WTC11 (cell line): Measurements from ENCODE around the gene B4GALT6. TPM values are rescaled to one million over a fixed set of nuclear protein-coding genes. Genes with fewer than 3 reads are reported as not detected.

Source experiments
- ATAC-seq: fragments of 200-7000 bp; cut with Tn5 transposase; 2 replicates; pipeline ENCODE4 v1.10.0; 2021; ENCODE audit warnings: mild to moderate bottlenecking, moderate library complexity
- CTCF ChIA-PET: fragments of 300-600 bp; sonication (Branson Sonifier 250); formaldehyde crosslinking; loops from one replicate; lab custom pipeline; 2021; ENCODE audit warnings: antibody characterized with exemption; lab: Charles Lee
- POLR2A ChIA-PET: fragments of 350-600 bp; sonication (Branson Sonifier 250); formaldehyde crosslinking; loops from one replicate; lab custom pipeline; 2021; ENCODE audit warnings: antibody characterized with exemption; lab: Charles Lee
- DNase-seq: peaks from one replicate; pipeline ENCODE4 v3.0.0; 2021; ENCODE audit warnings: low spot score
- H3K27ac Mint-ChIP-seq: 2 replicates; pipeline ENCODE4 v1.8.0; 2021; ENCODE audit warnings: mixed read lengths
- H3K27me3 Mint-ChIP-seq: 2 replicates; pipeline ENCODE4 v1.8.0; 2021; ENCODE audit warnings: low read depth, mild to moderate bottlenecking, moderate library complexity, mixed read lengths
- H3K36me3 Mint-ChIP-seq: 2 replicates; pipeline ENCODE4 v1.8.0; 2021; ENCODE audit warnings: mixed read lengths
- H3K4me1 Mint-ChIP-seq: 2 replicates; pipeline ENCODE4 v1.8.0; 2022; ENCODE audit warnings: mixed read lengths
- H3K4me3 Mint-ChIP-seq: 2 replicates; pipeline ENCODE4 v1.8.0; 2021; ENCODE audit warnings: mild to moderate bottlenecking, moderate library complexity, mixed read lengths
- H3K9me3 Mint-ChIP-seq: 2 replicates; pipeline ENCODE4 v1.8.0; 2021; ENCODE audit warnings: mixed read lengths
- AR ChIP-seq: fragments of 250-450 bp; sonication (Bioruptor Pico); IDR thresholded peaks from 2 replicates; pipeline ENCODE4 v1.9.0; 2021; ENCODE audit warnings: mild to moderate bottlenecking
- ARID4B ChIP-seq: sonication (generic); formaldehyde crosslinking; IDR thresholded peaks from 2 replicates; pipeline ENCODE4 v1.8.0; 2023; ENCODE audit warnings: missing genetic modification reagents, mild to moderate bottlenecking, borderline replicate concordance
- ATF2 ChIP-seq: sonication (generic); formaldehyde crosslinking; IDR thresholded peaks from 2 replicates; pipeline ENCODE4 v1.8.1; 2022; ENCODE audit warnings: low read depth, missing genetic modification reagents, borderline replicate concordance
- ATF3 ChIP-seq: sonication (generic); formaldehyde crosslinking; conservative IDR thresholded peaks from 2 replicates; pipeline ENCODE4 v1.8.1; 2022; ENCODE audit warnings: mild to moderate bottlenecking, missing genetic modification reagents
- E2F5 ChIP-seq: sonication (generic); formaldehyde crosslinking; IDR thresholded peaks from 2 replicates; pipeline ENCODE4 v1.8.1; 2022; ENCODE audit warnings: mild to moderate bottlenecking, moderate library complexity, missing genetic modification reagents
- ELF4 ChIP-seq: sonication (generic); formaldehyde crosslinking; IDR thresholded peaks from 2 replicates; pipeline ENCODE4 v1.8.1; 2022; ENCODE audit warnings: low read depth, mild to moderate bottlenecking, moderate library complexity, missing genetic modification reagents
- EMX1 ChIP-seq: fragments of 250-450 bp; sonication (Bioruptor Pico); IDR thresholded peaks from 2 replicates; pipeline ENCODE4 v1.8.0; 2021; ENCODE audit warnings: mild to moderate bottlenecking
- NR2C2 ChIP-seq: sonication (generic); formaldehyde crosslinking; IDR thresholded peaks from 2 replicates; pipeline ENCODE4 v1.8.0; 2022; ENCODE audit warnings: mild to moderate bottlenecking, missing genetic modification reagents
- PRDM15 ChIP-seq: sonication (generic); formaldehyde crosslinking; IDR thresholded peaks from 2 replicates; pipeline ENCODE4 v1.8.0; 2022; ENCODE audit warnings: missing genetic modification reagents
- STAT6 ChIP-seq: sonication (generic); formaldehyde crosslinking; conservative IDR thresholded peaks from 2 replicates; pipeline ENCODE4 v1.8.1; 2023; ENCODE audit warnings: mild to moderate bottlenecking, low read depth, missing genetic modification reagents, moderate library complexity
- USF2 ChIP-seq: sonication (generic); formaldehyde crosslinking; IDR thresholded peaks from 2 replicates; pipeline ENCODE4 v1.8.1; 2023; ENCODE audit warnings: mild to moderate bottlenecking, missing genetic modification reagents, moderate library complexity
- ZBTB43 ChIP-seq: sonication (generic); formaldehyde crosslinking; IDR thresholded peaks from 2 replicates; pipeline ENCODE4 v1.8.1; 2023; ENCODE audit warnings: mild to moderate bottlenecking, missing genetic modification reagents
- ZNF425 ChIP-seq: fragments of 250-450 bp; sonication (Bioruptor Pico); conservative IDR thresholded peaks from 2 replicates; pipeline ENCODE4 v1.9.0; 2021; ENCODE audit warnings: mild to moderate bottlenecking
- total RNA-seq: library from RNA; stranded (reverse); gene quantifications from 3 replicates; pipeline ENCODE4 v1.2.3, GENCODE V29; 2021

Gene B4GALT6
- total RNA-seq, 1 experiment from 2014 or later = 50.6 TPM

- DNase-seq (no peak), ATAC-seq (no peak)
- no peak overlapping the region for H3K27ac Mint-ChIP-seq
- peaks cover 2% of the 10 kb centered on the region; the same call in 1 of the 2 replicates for H3K4me1 Mint-ChIP-seq
- no peak overlapping the region for H3K4me3 Mint-ChIP-seq
- 0 out of 2 replicates have a peak, but pooled peaks cover 3% of the 10 kb centered on the region for H3K9me3 Mint-ChIP-seq
- no peaks in the 10 kb centered on the region for H3K27me3 Mint-ChIP-seq
- H3K36me3 Mint-ChIP-seq = no peaks in the 10 kb centered on the region
- ChIA-PET POLR2A (no interaction called here), CTCF (no interaction called here)
- TF ChIP-seq ZNF425 (CRISPR knock-in tag) = no peak
- TF ChIP-seq PRDM15 (CRISPR knock-in tag) = no peak
- no peak for TF ChIP-seq NR2C2 (CRISPR knock-in tag)
- TF ChIP-seq ZBTB43 (CRISPR knock-in tag) = no peak
- TF ChIP-seq EMX1 (CRISPR knock-in tag) = no peak
- TF ChIP-seq ELF4 = no peak
- TF ChIP-seq ARID4B (CRISPR knock-in tag) = no peak
- no peak for TF ChIP-seq STAT6 (CRISPR knock-in tag)
- no peak for TF ChIP-seq ATF3 (CRISPR knock-in tag)
- TF ChIP-seq E2F5 (CRISPR knock-in tag) = no peak
- no peak for TF ChIP-seq AR (CRISPR knock-in tag)
- TF ChIP-seq ATF2 (CRISPR knock-in tag) = no peak
- TF ChIP-seq USF2 (CRISPR knock-in tag) = no peak
These were observed 81.1 kb downstream of the B4GALT6 start for GRCh38 chr18:31603315-31603714.
